ENCODE data around the gene MED19. TPM values are rescaled to one million over a fixed set of nuclear protein-coding genes. Genes with fewer than 3 reads are reported as not detected.

The MED19 gene
- total RNA-seq, 4 donors from 2014 or later, result 5.8 to 26.1 (median 11.8) TPM

- Histone ChIP-seq H3K9me3 (no peaks in the 10 kb centered on the region), H3K27ac (replicated peaks in 1 of 4) (peak within 1 kb of the TSS; percentile 89 to 97 (median 96)), H3K4me3 (peak within 1 kb of the TSS; percentile 74 to 99 (median 84)), H3K36me3 (peaks cover 24 to 73% (median 60%) of the 10 kb centered on the region in 4 donors), H3K27me3 (no peaks in the 10 kb centered on the region), H3K4me1 (peaks cover 16 to 25% (median 19%) of the 10 kb centered on the region in 4 donors)
- WGBS, result 0% methylated on average over 45 of the region's 75 CpGs
- DNase-seq (ENCODE audit: extremely low spot score), result peak; percentile 99
- TF ChIP-seq POLR2A (IDR thresholded peaks at IDR 0.05; ENCODE audit: low read depth) (no peak), POLR2AphosphoS5 (IDR thresholded peaks at IDR 0.05) (peak; percentile 95 to 98)
- intact Hi-C loops (cut with DNase I), result no loop called here
Measured at GRCh38 chr11:57741132-57742086, 29.4 kb upstream of the MED19 start, which contains the start of gene SELENOH. Gene SELENOH, plus strand, starts transcription at chr11:57741491. Its CDS starts 105 bp downstream, at chr11:57741596.

GRCh38 chr11:57735619-57736298 lies 23.7 kb upstream of the MED19 start:
- Histone ChIP-seq H3K9me3 (no peaks in the 10 kb centered on the region), H3K4me3 (no peak overlapping the region), H3K27ac (replicated peaks in 1 of 4) (no peak overlapping the region), H3K27me3 (no peaks in the 10 kb centered on the region), H3K4me1 (peaks cover 0 to 5% (median 3%) of the 10 kb centered on the region in 4 donors), H3K36me3 (peaks cover 6 to 50% (median 27%) of the 10 kb centered on the region in 4 donors)
- intact Hi-C loops (cut with DNase I), result no loop called here
- no peak for TF ChIP-seq CTCF (IDR thresholded peaks at IDR 0.05)
- no peak for TF ChIP-seq EP300 (IDR thresholded peaks at IDR 0.05)
- TF ChIP-seq POLR2AphosphoS5 (IDR thresholded peaks at IDR 0.05), result no peak
- TF ChIP-seq POLR2A (IDR thresholded peaks at IDR 0.05; ENCODE audit: low read depth), result no peak
- whole genome bisulfite sequencing, result 83% methylated on average over 3 of the region's 3 CpGs
- DNase-seq (ENCODE audit: extremely low spot score), result no peak

DNA sequence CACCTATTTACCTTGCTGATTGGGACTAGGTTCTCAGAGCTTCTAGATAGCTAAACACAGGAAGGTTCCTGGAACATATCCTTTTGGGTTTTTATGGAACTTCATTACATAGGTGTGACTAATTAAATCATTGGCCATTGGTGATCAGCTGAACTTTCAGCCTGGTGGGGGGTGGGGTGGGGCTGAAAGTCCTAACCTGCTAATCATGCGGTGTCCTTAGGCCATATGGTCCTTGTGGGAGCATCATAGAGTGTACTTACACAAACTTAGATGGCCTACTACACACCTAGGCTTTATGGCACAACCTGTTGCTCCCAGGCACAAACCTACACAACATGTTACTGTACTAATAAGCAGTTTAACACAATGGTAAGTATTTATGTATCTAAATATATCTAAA lies 20.6 kb upstream of the MED19 start:
- no peak overlapping the region for H3K27ac ChIP-seq (replicated peaks in 1 of 4)
- H3K9me3 ChIP-seq, result no peaks in the 10 kb centered on the region
- no peak for DNase-seq (ENCODE audit: extremely low spot score)
- H3K4me1 ChIP-seq, result no peaks in the 10 kb centered on the region
- H3K4me3 ChIP-seq, result no peak overlapping the region
- WGBS, result 100% methylated on average over 1 of the region's 1 CpG
- intact Hi-C loops (cut with DNase I), result no loop called here
- peaks cover 0 to 23% (median 6%) of the 10 kb centered on the region in 4 donors for H3K36me3 ChIP-seq
- no peaks in the 10 kb centered on the region for H3K27me3 ChIP-seq
- TF ChIP-seq POLR2AphosphoS5 (IDR thresholded peaks at IDR 0.05) (no peak), CTCF (IDR thresholded peaks at IDR 0.05) (no peak), EP300 (IDR thresholded peaks at IDR 0.05) (no peak), POLR2A (IDR thresholded peaks at IDR 0.05; ENCODE audit: low read depth) (no peak)

DNA sequence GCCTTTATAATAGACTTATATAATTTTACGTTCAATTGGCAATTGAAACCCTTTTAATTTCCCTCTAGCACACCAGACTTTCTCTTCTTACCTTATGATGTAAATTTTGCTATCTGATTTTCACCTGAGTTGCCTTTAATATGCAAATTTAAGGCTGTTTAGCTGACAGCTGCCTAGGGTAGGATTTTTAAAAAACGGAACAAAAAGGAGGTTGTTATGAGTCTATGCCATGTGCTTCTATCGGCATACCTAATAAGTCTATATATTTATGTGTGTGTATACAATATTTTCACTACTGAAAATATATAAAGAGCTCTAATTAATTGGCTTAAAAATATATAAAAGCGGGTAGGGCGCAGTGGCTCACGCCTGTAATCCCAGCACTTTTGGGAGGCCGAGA lies 17.5 kb upstream of the MED19 start:
- H3K27ac ChIP-seq (replicated peaks in 1 of 4), result no peak overlapping the region
- TF ChIP-seq POLR2A (IDR thresholded peaks at IDR 0.05; ENCODE audit: low read depth) (no peak), POLR2AphosphoS5 (IDR thresholded peaks at IDR 0.05) (no peak), EP300 (IDR thresholded peaks at IDR 0.05) (no peak), CTCF (IDR thresholded peaks at IDR 0.05) (no peak)
- peaks cover 0 to 6% (median 0%) of the 10 kb centered on the region in 4 donors for H3K36me3 ChIP-seq
- DNase-seq (ENCODE audit: extremely low spot score), result no peak
- no peaks in the 10 kb centered on the region for H3K4me1 ChIP-seq
- H3K4me3 ChIP-seq, result no peak overlapping the region
- H3K27me3 ChIP-seq, result no peaks in the 10 kb centered on the region
- no peaks in the 10 kb centered on the region for H3K9me3 ChIP-seq
- intact Hi-C loops (cut with DNase I), result no loop called here
- 93% methylated on average over 7 of the region's 7 CpGs for WGBS

- intact Hi-C loops (cut with DNase I), result no loop called here
- 78% methylated on average over 7 of the region's 7 CpGs for WGBS
- H3K27ac ChIP-seq (replicated peaks in 1 of 4), result no peak overlapping the region
Measured at GRCh38 chr11:57728829-57729228, 16.8 kb upstream of the MED19 start.

More at GRCh38 chr11:57728829-57729228, 16.8 kb upstream of the MED19 start:
- Histone ChIP-seq H3K36me3 (peaks cover 0 to 4% (median 0%) of the 10 kb centered on the region in 4 donors), H3K27me3 (no peaks in the 10 kb centered on the region), H3K9me3 (no peaks in the 10 kb centered on the region), H3K4me3 (no peak overlapping the region), H3K4me1 (no peaks in the 10 kb centered on the region)
- DNase-seq (ENCODE audit: extremely low spot score), result no peak
- no peak for TF ChIP-seq POLR2AphosphoS5 (IDR thresholded peaks at IDR 0.05)
- no peak for TF ChIP-seq POLR2A (IDR thresholded peaks at IDR 0.05; ENCODE audit: low read depth)
- no peak for TF ChIP-seq EP300 (IDR thresholded peaks at IDR 0.05)
- TF ChIP-seq CTCF (IDR thresholded peaks at IDR 0.05), result no peak

All from esophagus muscularis mucosa (tissue), 4 donors.